GM23338 (cell line): Measurements from ENCODE around the gene METTL2B.

ENCODE experiments used
- CTCF ChIP-seq, 2 experiments: fragments of 200-600 bp in 1 of 2; sonication (generic) in 1 of 2; conservative IDR thresholded peaks; 2 replicates each; pipeline versions ENCODE4 v1.5.1 to v1.6.1; 2016 to 2017; ENCODE audit warnings: antibody characterized with exemption in 2 of 2, low read depth in 2 of 2, mild to moderate bottlenecking in 2 of 2, moderate library complexity in 1 of 2
- EZH2 ChIP-seq: fragments of 200-600 bp; sonication (generic); IDR thresholded peaks from one replicate; pipeline ENCODE4 v1.8.0; 2017; ENCODE audit warnings: antibody characterized with exemption, mild to moderate bottlenecking, low read depth; ENCODE audit not compliant: unreplicated experiment
- EZH2phosphoT487 ChIP-seq: fragments of 200-600 bp; sonication (generic); IDR thresholded peaks from one replicate; pipeline ENCODE4 v1.8.1; 2018; ENCODE audit warnings: antibody characterized with exemption; ENCODE audit not compliant: unreplicated experiment
- POLR2AphosphoS5 ChIP-seq: IDR thresholded peaks from 2 replicates; pipeline ENCODE4 v1.6.1; 2016; ENCODE audit warnings: antibody characterized with exemption, low read depth
- REST ChIP-seq: IDR thresholded peaks from one replicate; pipeline ENCODE4 v1.6.1; 2018; ENCODE audit warnings: antibody characterized with exemption; ENCODE audit not compliant: unreplicated experiment

- TF ChIP-seq REST (no peak), CTCF (conservative IDR thresholded peaks at IDR 0.05; ENCODE audit: low read depth in 2 of 2) (no peak), POLR2AphosphoS5 (no peak), EZH2 (no peak), EZH2phosphoT487 (no peak)
Measured at GRCh38 chr7:128530855-128531104, 54.2 kb downstream of the METTL2B start.
